RPMI8226 (cell line): Measurements from ENCODE around the gene POLG2.
A peak's percentile ranks its signal among the peaks of the same experiment; 100 is the strongest.
"Not testable (repeated sequence)": the region's sequence is repeated elsewhere in the genome, so short reads cannot be mapped to it uniquely, and the experiment has no call there.

ENCODE experiments used
- DNase-seq: peaks from one replicate; pipeline ENCODE4 v3.0.0-alpha.2; 2015

POLG2 gene

DNA sequence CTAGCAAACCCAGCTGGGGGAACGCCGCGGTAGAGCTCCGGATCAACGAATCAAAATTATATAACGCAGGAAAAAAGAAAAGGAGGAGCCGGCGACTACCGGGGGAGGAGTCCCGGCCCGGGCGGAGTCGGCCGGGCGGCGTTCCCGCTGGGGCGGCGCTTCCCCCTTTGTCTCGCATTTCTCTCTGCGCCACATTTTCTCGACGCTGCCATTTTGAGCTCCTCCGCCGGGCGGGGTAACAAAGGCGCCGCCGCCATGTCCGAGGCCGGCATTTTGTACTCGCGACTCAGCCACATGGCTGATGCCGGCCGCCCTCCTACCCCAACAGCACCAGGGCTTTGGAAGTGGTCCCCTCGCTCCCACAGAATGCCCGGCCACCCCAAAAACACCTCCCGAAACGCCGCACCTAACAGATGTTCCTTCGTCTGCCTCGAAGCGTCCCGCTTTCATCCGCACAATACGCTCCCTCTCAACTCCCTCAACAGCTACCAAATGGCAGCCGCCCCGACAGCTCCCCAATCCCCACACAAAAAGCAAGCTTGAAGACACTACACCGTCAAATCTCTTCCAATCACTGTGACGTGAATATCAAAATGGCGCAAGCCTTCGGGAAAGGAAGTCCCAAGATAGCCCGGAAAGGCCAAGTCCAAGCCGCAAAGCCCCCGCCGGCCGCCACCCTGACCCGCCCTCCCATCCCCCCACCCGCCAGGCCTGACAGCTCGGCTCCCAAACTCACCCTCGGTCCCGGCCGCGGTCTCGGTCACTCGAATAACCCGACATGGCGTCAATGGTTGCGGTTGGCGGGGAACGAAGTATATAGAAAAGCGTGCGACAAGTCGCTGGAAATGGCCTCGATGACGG is 8.7 kb upstream of the POLG2 start:
- DNase-seq, result peak; percentile 92

DNA sequence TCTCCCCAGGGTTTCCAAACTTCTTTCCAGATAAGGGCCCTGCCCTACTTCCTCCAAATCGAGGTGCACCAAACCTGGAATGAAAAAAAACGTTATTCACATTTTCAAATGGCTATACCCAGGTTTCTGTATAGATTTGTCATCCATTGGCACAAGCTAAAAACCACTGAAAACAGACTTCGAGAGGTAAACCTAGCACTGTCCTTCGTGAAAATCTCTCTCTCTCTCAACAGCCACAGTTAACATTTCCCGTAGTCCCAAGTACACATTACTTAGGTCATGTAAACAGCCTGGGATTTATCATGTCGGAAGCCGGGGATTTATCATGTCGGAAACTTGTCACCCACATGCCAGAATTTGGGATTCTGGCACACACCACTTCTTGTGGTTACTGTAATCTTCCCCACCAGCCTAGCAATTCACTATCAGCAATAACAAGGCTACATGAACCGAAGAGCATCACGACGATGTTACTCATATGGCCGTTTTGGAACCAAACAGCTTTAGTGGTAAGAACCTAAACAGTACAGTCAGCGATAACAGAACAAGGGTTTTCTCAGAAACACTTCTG is 8.0 kb upstream of the POLG2 start:
- no peak for DNase-seq

DNA sequence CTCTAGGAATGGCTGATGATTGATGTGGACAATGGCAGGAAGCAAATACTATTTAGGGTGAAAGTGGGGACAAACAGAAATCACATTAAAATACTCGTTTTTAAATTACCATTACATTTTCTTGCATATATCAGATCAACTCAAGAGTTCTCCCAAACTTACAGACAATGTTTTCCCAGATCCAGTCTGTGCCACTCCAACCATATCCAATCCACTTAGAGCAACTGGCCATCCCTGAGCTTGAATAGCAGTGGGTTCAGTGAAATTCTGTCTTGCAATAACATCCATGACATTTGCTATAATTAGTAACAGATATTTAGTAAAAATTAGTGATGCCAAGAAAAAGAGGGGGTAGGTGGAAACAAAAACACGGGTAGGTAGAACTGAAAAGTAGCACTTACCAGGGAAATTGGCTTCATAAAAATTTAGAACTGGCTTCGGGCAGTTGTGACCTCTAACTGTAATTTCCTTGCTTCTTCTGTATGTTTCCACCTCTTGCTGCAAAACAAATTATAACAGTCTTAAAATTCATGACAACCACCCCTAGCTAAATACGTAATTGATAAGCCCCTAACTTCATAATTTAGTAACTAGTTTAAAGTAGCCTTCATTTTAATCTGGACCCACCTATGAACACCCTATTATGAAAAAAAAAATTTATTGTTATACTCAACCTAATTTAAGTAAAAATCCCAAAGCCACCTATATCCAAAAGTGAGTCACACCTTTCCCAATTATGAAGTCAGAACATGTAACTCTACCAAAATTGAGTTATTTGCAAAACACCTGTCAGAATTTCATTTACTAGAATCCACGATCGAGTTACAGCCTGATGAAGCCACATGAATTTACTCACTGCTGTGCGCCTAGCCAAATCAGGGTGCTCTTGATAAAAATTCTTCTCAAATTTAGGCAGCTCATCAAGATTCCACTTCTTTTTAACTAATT is 7.2 kb upstream of the POLG2 start:
- DNase-seq, result no peak

DNA sequence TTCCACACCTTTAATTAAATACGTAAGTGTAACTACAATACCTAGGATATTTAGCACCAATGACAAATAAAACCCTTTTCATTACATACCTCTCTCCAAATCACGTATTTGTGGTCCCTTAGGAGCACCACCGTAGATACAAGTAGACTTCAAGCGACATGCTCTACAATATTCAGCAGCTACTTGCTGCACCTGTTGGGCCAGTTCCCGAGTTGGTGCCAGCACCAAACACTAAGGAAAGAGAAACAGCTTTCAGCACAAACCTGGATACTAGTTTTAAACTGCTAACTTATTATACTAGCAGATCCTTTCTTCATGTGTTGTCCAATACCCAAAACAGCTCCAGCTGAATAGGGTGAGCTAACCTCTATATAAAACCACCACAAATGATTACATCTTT is 6.5 kb upstream of the POLG2 start:
- DNase-seq, result no peak

DNA sequence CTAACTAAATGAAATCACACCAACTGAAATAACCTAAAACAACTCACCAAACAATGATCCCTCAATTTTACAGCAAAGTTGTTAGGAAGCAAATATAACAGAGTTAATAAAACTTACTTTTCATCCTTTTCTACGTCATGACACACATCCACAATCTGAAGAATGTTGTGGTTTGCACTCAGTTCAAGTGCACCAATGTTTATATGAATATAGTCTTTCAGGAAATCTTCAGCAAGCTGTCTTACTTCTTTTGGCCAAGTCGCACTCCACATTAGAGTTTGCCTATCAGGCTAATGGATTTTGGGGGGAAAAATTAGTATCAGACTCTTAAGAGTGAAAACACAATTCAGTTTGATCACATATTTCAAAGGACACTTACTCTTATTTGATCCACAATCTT is 6.0 kb upstream of the POLG2 start:
- no peak for DNase-seq

DNA sequence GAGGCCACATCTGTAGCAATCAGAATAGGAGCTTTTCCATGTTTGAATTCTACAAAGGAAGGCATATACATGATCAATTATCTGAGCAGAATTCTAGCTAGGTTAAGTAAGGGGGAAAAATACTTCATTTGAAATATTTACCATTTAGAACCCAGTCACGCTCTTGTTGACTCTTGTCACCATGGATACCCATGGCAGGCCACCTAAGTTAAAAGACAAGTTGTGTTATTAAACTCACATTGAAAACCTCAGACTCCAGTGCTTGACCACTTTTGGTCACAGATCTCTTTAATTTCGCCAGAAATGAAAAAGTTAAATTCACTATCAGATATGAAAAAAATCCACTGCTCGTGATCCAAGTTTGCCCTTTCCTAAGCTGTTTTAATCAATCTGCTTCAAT is 5.2 kb upstream of the POLG2 start:
- DNase-seq, result no peak

DNA sequence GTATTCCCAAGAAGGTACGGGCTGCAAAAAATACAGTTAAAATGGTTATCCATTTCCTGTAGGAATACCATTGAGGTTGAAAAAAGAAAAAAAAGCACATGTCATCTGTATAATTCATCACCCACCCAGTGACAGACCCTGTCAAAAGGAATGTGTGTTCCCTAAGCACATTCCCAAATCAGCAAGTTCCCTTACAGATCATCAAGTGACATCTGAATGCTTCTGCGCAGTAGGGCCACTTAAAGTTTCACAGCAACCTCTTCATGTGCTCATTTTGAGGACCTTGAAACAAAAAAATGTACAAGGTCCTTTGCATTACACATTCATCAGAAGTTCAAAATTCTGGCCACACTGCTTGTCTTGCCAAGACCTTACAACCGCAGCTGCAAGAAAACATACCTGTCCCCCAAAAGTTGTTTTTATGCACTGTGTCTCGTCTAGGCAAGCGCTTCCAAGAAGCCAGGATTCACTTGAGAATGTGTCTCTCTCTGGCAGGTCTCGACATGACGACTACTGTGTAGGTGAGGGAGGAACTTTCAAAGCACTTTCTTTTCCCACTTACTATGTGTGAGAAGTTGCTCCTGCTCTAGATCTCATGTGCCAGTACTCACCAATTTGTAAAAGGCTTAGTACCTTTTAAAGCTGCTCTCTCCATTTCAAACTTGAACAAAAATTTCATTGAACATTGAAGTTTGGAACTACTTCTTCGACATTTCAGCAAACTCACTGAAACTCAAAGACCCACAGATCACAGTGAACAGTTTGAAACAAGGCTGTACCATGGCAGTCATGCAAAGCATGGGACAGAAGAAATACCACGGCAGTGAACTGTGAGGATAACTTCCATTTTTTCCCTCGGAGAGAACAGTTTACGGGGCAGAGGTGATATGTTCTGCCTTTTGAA is 4.3 kb upstream of the POLG2 start:
- DNase-seq, result no peak

DNA sequence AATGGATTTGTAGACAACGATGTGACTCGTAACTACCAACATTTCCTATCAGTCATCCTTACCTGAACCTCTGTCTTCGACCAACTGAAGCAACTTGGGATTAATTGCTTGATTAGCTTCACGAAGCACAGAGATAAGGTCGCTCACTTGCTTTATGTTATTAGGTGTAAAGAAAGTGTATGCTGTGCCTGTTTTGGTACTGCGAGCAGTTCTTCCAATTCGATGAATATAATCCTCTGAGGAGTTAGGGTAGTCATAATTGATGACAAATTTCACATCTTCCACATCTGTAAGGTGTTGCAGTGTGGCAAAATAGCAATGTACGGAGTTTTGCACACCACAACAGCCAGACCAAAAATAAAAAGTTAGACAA is 3.6 kb upstream of the POLG2 start:
- no peak for DNase-seq

DNA sequence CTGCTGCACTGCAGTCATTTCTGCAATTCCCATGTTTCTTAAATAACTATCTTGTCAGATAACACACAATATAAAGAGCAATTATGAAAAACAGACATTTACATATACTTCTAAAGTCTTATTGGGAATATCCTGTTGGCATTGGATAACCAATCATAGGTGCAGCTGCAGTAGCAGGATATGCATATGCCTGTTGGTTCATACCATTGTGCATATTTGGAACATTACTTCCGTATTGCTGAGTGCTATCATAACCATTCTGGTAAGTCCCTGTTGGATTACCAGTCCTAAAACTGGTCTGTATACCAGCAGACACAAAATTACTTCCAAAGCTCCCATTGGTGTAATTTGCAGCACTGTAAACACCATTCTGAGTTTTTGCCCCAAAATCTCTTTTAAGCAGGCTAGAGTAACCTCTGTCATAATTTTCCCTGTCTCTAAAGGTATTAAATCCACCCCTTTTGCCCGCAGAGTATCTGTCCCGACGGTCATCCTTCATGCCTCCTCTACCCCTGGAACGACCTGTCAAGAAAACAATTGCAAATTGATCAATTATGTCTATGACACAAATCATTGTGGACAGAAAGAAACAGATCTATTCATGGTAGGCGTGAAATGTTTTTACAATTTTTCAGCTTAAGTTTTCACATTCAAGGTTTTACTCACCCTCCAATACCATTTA is 3.1 kb upstream of the POLG2 start:
- no peak for DNase-seq

DNA sequence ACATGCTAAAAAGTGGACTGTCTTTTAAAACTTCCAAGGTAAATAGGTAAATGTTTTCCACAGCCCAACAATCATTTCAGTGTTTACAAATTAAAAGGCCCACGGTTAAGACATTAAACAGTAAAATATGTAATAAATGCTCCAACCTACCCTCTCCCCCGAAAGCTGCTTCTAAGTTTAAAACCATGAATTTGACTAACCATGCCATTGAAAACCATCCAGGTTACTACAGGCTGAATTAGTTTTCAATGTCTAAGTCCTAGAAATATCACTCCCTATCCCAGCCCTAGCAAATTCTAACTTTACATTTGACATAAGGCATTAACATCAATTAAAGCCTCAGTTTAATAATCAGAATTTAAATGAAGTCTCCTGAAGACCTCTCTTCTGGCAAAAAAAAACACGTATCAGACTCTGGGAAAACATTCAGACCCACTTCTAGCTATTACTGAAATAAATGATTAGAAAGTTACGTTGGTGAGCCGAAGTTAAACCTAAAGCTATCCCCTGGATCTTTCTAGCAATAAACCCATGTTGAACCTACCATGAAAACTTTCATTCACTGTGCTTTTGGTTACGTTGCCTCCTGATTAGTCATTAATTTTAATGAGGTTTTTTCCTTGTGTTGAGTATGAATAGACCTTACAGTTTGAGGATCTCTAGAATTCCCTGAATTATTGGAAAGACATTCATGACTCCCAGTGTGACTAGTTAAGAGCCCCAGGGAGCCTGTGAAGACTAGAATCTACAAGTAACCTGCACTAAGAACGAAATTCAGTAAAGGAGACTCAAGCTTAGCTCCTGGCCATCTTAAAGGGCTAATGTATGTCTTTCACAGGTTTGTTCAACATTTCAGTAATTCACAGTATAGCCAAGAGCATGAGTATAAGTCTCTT is 1.7 kb upstream of the POLG2 start:
- no peak for DNase-seq

DNA sequence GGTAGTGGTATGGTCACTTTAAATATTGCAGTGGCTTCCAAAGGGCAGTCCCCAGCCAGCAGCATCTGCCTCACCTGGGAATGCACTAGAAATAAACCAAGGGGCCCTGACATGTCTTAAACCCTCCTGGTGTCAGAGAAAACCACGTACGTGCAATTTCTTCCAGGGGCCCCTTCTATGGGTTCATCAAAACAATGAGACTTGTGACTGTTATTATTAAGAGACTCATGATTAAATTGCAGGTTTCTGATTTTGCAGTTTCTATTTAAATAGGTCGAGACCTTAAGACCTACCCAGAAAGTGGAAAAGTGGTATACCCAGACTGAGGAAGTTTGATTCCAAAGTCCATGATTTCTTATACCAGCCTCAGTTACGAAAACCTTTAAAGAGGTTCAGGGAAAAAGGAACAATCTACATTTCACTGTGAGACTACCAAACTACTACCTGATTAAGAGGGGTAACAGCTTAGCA is 746 bp upstream of the POLG2 start:
- no peak for DNase-seq

DNA sequence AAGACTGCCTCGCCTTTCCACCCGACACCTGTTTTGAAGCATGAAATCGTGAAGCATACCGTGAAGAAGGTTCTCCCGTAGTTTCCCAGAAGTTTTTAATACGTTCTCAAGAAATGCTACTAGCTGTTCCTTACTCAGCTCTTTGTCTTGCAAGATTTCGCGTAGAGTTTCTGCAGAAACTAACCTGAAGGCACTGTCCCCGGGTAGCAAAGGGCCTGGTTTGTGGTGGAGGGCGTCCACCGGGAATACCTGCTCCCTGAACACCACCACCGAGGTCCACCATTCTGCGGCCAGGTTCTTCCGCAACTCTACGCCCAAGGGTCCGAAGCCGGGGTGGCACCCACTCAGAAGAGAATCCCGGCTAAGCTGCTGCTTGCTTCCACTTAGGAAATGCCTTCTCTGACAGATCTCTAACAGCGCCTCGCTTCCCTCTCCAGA is 487 bp downstream of the POLG2 start:
- DNase-seq, result no peak

DNA sequence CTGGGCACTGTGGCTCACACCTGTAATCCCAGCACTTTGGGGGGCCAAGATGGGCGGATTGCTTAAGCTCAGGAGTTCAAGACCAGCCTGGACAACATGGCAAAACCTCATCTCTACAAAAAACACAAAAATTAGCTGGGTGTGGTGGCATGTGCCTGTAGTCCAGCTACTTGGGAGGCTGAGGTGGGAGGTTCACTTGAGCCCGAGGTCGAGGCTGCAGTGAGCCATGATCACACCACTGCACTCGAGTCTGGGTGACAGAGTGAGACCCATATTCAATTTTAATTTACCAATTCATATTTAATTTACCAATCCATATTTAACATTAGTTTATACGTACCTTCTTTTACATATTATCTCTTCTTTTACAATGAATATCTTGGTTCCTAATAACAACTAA is 1.6 kb downstream of the POLG2 start:
- DNase-seq, result not testable (repeated sequence)

DNA sequence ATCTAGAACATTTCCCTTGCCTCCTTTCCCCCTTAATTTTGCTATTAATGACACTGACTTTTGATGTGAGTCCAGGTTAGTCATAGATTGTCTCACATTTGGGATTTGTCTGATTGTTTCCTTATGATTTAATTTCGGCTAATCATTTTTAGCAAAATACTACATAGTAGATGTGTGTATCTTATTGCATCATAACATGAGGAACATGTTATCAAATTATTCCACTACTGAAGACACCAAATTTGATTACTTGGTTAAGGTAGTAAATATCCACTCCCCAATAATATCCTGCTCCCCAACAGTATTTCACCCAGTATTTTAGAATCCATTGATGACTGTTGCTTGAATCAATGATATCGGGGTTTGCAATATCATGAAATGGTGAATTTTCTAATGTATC is 2.7 kb downstream of the POLG2 start:
- no peak for DNase-seq

DNA sequence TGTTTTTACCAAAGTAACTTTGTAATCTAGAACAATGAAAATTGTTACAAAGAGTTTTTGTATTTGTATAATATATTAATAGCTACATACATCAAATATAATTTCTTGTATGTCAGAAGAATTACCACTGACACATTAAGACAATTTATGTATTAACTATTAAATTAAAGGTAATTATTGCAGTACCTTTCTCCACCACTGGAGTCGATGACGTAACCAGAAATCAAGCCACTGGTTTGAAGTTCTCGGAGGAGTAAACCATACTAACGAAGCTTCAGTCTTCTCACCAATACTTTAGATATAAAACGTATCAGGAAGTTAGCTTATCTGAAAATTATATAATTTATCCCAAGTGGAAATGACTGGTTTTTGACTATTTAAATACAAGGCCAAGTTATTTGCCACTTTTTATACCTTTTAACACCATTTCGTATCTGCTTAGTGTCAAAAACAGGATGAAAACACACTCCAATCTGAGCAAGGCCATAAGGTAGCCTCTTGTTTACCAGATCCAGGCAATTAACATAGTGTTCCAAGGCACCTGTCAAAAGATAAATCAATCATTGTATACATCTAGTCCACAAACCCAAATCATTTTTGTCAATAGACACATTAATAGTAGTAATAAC is 4.3 kb downstream of the POLG2 start:
- DNase-seq, result no peak

DNA sequence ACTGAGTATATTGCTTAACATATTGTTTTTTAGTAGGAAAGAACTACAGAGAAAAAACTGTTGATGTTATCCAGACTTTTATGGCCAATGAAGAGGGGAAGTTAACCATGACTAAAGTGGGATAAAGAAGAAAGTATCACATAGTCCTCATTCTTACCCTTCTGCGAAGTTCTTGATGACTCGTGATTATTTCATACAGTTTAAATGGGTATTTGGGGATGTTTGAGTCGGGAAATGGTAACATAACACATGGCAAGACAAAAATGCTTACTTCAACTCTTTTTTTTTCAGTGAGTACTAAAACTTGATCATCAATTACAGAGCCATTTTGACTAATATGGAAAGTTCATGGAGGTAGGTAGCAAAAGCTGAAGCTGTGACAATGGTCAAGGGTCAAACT is 4.9 kb downstream of the POLG2 start:
- DNase-seq, result no peak

DNA sequence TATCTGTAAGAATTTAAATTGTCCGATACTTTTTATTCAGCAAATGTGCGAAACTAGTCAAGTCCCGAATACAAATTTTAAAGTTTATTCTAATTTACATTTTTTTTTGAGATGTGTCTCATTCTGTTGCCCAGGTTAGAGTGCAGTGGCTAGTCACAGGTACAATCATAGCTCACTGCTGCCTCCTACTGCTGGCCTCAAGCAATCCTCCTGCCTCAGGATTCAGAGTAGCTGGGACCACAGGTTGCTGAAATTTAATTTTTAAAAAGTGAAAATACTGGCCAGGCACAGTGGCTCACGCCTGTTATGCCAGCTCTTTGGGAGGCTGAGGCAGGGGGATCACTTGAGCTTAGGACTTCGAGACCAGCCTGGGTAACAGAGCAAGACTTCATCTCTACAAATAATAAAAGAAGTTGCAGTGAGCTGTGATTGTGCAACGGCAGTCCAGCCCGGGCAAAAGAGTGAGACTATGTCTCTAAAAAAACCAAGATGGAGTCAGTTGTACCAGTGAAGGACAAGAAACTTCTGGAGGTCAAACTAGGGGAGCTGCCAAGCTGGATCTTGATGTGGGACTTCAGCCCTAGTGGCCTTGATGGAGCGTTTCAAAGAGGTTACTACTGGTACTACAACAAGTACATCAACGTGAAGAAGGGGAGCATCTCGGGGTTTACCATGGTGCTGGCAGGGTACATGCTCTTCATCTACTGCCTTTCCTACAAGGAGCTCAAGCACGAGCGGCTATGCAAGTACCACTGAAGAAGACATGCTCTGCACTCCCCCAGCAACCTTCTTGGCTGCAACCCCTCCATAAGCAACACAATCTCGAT is 5.6 kb downstream of the POLG2 start:
- DNase-seq, result peak; percentile 64

DNA sequence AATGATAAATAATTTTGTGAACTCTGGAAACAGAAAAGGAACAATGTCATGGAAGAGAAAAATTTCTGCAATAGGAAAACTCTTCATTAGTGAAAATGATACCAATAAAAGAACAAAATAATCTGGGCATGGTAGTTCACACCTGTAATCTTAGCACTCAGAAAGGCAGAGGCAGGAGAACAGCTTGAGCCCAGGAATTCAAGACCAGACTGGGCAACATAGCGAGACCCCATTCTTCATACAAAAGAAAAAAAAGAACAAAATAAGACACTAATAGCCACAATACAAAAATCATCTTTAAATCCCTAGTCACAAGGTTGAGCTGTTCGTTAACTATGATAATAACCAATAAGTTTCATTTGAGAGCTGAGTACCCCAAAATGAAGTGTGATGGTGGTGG is 8.6 kb downstream of the POLG2 start:
- no peak for DNase-seq

DNA sequence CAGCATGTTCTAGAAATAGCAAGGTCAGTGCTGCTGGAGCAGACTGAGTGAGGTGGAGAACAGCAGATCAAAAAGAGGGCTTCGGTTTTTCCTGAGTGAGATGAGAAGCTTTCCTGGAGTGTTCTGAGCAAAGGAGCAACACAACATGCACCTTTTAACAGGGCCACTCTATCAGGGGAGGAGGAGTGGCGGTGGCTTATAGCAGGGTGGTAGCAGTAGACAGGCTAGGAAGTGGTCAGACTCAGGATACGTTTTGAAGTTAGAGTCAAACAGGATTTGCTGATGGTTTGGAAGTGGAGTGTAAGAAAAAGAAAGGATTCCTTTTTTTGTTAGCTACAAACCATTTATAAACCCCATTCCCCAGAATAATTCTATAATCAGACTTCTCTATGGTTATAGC is 12.5 kb downstream of the POLG2 start:
- DNase-seq, result no peak
